ENCODE data around the gene CAB39. TPM values are rescaled to one million over a fixed set of nuclear protein-coding genes. Genes with fewer than 3 reads are reported as not detected.

The CAB39 gene
- total RNA-seq, 1 donor = 53.2 TPM

DNA sequence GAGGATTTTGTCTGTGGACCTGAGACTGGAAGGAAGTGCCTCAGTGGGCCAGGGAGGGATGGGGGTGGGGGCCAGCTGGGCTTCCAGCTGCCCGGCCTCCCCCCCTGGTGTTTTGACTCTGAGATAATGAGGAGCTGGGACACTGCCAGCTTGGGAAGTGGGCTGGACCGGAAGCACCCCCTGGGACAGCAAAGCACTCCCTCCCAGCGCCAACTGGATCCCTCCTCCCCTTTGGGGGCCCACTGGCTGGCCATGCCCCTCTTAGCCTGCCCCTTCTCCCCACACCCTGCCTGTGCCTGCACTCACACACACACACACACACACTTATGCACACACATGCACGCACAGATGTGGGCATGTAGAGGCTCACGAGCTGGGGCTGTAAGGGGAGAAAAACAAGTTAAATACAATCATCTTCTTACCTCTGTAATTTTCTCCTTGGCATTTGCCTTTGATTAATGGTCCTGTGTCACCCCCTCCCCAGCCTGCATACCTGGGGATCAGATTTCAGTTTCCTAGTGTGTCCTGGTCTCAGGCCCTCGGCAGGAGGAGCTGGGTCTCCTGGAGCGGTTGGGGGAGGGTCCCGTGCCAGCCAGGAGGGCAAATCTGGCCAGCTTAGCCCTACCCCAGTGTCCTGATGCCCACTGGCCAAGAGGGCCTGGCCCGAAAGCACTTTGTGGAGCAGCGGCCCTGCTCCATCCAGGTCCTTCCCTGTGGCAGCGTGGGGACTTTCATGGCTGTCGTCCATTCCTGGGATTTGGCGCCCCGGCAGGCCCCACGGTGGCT is 155.7 kb downstream of the CAB39 start:
- peak; percentile 71 for DNase-seq (ENCODE audit: insufficient read length, low spot score, missing footprints)

DNA sequence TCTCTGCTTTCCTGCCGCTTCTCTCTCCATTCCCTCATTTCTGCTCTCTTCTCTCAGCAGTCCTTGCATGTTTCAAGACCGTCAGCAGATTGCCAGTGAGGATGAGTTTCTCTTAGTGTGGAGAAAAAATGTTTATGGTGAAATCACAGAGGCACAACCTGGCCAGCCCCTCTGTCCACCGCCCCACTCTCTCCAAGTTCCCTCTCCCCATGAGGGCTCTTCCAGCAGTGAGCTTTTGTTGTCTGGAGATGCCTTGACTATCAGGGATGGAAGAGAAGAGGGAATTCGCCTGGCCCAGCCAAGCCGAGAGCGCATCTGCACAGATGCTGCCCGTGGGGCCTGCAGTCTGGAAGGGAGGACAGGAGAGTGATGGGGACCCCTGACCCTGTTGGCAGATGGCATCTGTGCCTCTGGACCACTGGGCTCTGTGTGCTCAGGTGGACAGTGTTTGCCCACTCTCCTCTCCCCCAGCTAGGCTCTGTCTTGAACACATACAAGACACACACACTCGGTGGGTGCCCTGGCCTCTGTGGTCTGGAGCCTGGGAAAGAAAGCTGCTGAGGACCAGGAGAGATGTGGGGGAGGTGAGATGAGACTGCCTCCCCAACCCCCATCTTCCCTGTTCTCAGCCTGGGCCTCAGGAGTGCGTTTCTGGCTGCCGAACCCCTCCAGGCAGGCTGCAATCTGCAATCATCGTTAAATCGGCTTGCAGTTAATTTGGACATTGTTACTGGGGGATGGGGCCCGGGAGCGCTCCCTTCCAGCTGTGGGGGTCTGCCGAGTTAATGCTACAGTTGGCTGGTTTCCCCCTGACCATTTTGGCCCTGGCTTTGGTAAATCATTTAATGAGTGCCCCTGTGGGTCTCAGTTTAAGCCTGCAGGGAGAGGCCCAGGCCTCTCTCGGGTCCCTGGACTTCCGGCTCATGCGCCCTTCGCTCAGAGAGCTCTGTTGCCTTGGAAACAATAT is 156.6 kb downstream of the CAB39 start:
- TF ChIP-seq, protein P1, sequence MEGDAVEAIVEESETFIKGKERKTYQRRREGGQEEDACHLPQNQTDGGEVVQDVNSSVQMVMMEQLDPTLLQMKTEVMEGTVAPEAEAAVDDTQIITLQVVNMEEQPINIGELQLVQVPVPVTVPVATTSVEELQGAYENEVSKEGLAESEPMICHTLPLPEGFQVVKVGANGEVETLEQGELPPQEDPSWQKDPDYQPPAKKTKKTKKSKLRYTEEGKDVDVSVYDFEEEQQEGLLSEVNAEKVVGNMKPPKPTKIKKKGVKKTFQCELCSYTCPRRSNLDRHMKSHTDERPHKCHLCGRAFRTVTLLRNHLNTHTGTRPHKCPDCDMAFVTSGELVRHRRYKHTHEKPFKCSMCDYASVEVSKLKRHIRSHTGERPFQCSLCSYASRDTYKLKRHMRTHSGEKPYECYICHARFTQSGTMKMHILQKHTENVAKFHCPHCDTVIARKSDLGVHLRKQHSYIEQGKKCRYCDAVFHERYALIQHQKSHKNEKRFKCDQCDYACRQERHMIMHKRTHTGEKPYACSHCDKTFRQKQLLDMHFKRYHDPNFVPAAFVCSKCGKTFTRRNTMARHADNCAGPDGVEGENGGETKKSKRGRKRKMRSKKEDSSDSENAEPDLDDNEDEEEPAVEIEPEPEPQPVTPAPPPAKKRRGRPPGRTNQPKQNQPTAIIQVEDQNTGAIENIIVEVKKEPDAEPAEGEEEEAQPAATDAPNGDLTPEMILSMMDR (IDR thresholded peaks at IDR 0.05; ENCODE audit: extremely low read depth, low read depth, low read length) = no peak
- Histone ChIP-seq H3K36me3 (ENCODE audit: insufficient read depth, low read length) (no peaks in the 10 kb centered on the region), H3K4me2 (ENCODE audit: insufficient read depth, low read length) (no peak overlapping the region), H3K4me1 (ENCODE audit: insufficient read depth, low read length) (peaks cover 6% of the 10 kb centered on the region), H3K27ac (ENCODE audit: low read depth, low read length) (no peak overlapping the region), H3K4me3 (ENCODE audit: insufficient read depth, low read length) (no peak overlapping the region), H2AFZ (ENCODE audit: low read length) (no peak overlapping the region), H3K9me3 (ENCODE audit: low read depth, low read length) (no peaks in the 10 kb centered on the region), H3K79me2 (ENCODE audit: insufficient read depth, low read length) (no peaks in the 10 kb centered on the region), H3K27me3 (ENCODE audit: insufficient read depth, low read length) (no peaks in the 10 kb centered on the region), H4K20me1 (ENCODE audit: insufficient read depth, low read length) (peaks cover 17% of the 10 kb centered on the region)
- DNase-seq (ENCODE audit: insufficient read length, low spot score, missing footprints) = peak; percentile 65

More for the DNA sequence above, 155.7 kb downstream of the CAB39 start:
- H3K36me3 ChIP-seq (ENCODE audit: insufficient read depth, low read length) = no peaks in the 10 kb centered on the region
- peaks cover 15% of the 10 kb centered on the region for H4K20me1 ChIP-seq (ENCODE audit: insufficient read depth, low read length)
- H3K27me3 ChIP-seq (ENCODE audit: insufficient read depth, low read length) = peaks cover 3% of the 10 kb centered on the region
- no peak overlapping the region for H3K4me3 ChIP-seq (ENCODE audit: insufficient read depth, low read length)
- no peak overlapping the region for H2AFZ ChIP-seq (ENCODE audit: low read length)
- no peaks in the 10 kb centered on the region for H3K79me2 ChIP-seq (ENCODE audit: insufficient read depth, low read length)
- H3K4me2 ChIP-seq (ENCODE audit: insufficient read depth, low read length) = no peak overlapping the region
- H3K4me1 ChIP-seq (ENCODE audit: insufficient read depth, low read length) = peaks cover 6% of the 10 kb centered on the region
- H3K9me3 ChIP-seq (ENCODE audit: low read depth, low read length) = no peaks in the 10 kb centered on the region
- no peak overlapping the region for H3K27ac ChIP-seq (ENCODE audit: low read depth, low read length)
- TF ChIP-seq, protein P1 (IDR thresholded peaks at IDR 0.05; ENCODE audit: extremely low read depth, low read depth, low read length) = no peak

DNA sequence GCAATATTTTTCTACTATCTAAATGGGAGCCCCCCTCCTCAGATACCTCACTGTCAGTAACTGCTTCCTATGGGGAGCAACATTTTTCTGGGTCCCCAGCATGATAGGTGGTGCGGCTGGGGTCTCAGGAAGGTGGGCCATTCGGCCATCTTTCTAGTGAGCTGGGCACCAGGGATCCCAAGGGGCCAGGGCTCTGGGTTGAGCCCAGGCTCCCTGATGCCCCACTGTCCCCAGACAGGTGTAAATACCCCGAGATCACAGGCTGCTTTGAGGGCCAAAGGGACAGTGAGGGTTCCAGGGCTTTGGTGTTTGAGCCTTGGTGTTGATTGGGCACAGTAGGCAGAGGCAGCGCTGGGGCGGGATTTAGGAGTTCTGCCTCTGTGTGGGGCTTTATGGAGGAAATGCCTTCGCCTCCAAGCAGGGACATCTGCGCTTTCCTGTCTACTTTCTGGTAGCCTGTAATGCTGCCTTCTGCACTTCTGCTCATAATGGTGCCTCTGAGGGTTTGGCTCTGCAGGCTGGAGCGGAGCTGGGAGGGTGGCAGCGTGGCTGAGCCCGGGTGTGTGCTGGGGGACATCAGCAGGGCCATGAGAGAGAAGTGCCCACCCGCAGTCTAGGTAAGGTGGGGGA is 157.4 kb downstream of the CAB39 start:
- Histone ChIP-seq H3K4me3 (ENCODE audit: insufficient read depth, low read length) (no peak overlapping the region), H3K27ac (ENCODE audit: low read depth, low read length) (no peak overlapping the region), H3K27me3 (ENCODE audit: insufficient read depth, low read length) (no peaks in the 10 kb centered on the region), H2AFZ (ENCODE audit: low read length) (no peak overlapping the region), H3K4me2 (ENCODE audit: insufficient read depth, low read length) (no peak overlapping the region), H3K9me3 (ENCODE audit: low read depth, low read length) (no peaks in the 10 kb centered on the region), H3K36me3 (ENCODE audit: insufficient read depth, low read length) (no peaks in the 10 kb centered on the region), H3K4me1 (ENCODE audit: insufficient read depth, low read length) (peaks cover 6% of the 10 kb centered on the region), H4K20me1 (ENCODE audit: insufficient read depth, low read length) (peaks cover 17% of the 10 kb centered on the region), H3K79me2 (ENCODE audit: insufficient read depth, low read length) (no peaks in the 10 kb centered on the region)
- peak; percentile 61 for DNase-seq (ENCODE audit: insufficient read length, low spot score, missing footprints)
- TF ChIP-seq, protein P1 (IDR thresholded peaks at IDR 0.05; ENCODE audit: extremely low read depth, low read depth, low read length) = no peak

Small RNA genes lying within 50 kb of the gene (small RNA-seq; reads per million reads assigned to genes)
- not detected for gene BANF1P3
- gene RNU6-268P = not detected

Other genes starting within 250 kb of the CAB39 start
- gene ITM2C, start 152.1 kb downstream of the CAB39 start, total RNA-seq = 52.2 and 63.7 TPM in 2 replicates
- gene GPR55, start 212.4 kb downstream of the CAB39 start, total RNA-seq = not detected in 2 replicates

Data from osteoblast (primary cell).